IMR-90 (cell line): ENCODE data around the gene DOC2B. TPM values are rescaled to one million over a fixed set of nuclear protein-coding genes. Genes with fewer than 3 reads are reported as not detected.

Source experiments
- ATAC-seq: fragments of 200-7000 bp; cut with Tn5 transposase; 2 replicates; pipeline ENCODE4 v1.9.1; 2020; ENCODE audit warnings: low read depth, mild to moderate bottlenecking, moderate library complexity
- Bru-seq: library from RNA; stranded (reverse); fragments of 400-500 nt; gene quantifications from one replicate; lab custom pipeline; 2021; lab: Mats Ljungman, UMichigan
- BruChase-seq, 2 experiments: library from RNA; stranded (reverse); fragments of 400-500 nt; gene quantifications; one replicate each; lab custom pipeline; 2021; lab: Mats Ljungman, UMichigan
- BruUV-seq: library from RNA; stranded (reverse); fragments of 400-500 nt; replicated peaks from 2 replicates; lab custom pipeline; 2021; lab: Mats Ljungman, UMichigan
- CTCF ChIA-PET: fragments of 300-600 bp; formaldehyde crosslinking; extraction: SDS; loops from one replicate; lab custom pipeline; 2021; ENCODE audit warnings: antibody characterized with exemption; lab: Yijun Ruan, JAX
- POLR2A ChIA-PET: fragments of 300-600 bp; sonication (Branson Sonifier 250); formaldehyde crosslinking; loops from one replicate; lab custom pipeline; 2022; ENCODE audit warnings: antibody characterized with exemption; ENCODE audit not compliant: unreplicated experiment; lab: Charles Lee
- DNase-seq: peaks from one replicate; pipeline ENCODE4 v3.0.0; 2013
- H2AFZ ChIP-seq: replicated peaks from 2 replicates; pipeline ENCODE3; 2013; ENCODE audit warnings: low read length, mild to moderate bottlenecking; ENCODE audit not compliant: poor library complexity
- H2AK5ac ChIP-seq: 2 replicates; pipeline ENCODE4 v1.6.1; 2013; ENCODE audit warnings: low read depth, low read length, inconsistent platforms
- H2AK9ac ChIP-seq: replicated peaks from 2 replicates; pipeline ENCODE3; 2013; ENCODE audit warnings: mild to moderate bottlenecking, low read depth, low read length, moderate library complexity; ENCODE audit not compliant: poor library complexity
- H2BK120ac ChIP-seq: 2 replicates; pipeline ENCODE4 v1.6.1; 2013; ENCODE audit warnings: low read depth, low read length, inconsistent platforms
- H2BK15ac ChIP-seq: 3 replicates; pipeline ENCODE4 v1.6.1; 2013; ENCODE audit warnings: low read depth, low read length, inconsistent platforms
- H2BK20ac ChIP-seq: 2 replicates; pipeline ENCODE4 v1.6.1; 2013; ENCODE audit warnings: low read depth, mild to moderate bottlenecking, inconsistent platforms, low read length, moderate library complexity
- H2BK5ac ChIP-seq: 2 replicates; pipeline ENCODE4 v1.6.1; 2013; ENCODE audit warnings: mild to moderate bottlenecking, low read depth, low read length, inconsistent platforms; ENCODE audit not compliant: poor library complexity, severe bottlenecking
- H3K14ac ChIP-seq: replicated peaks from 2 replicates; pipeline ENCODE4 v1.6.1; 2013; ENCODE audit warnings: low read depth, low read length, inconsistent platforms
- H3K18ac ChIP-seq: 2 replicates; pipeline ENCODE4 v1.6.1; 2013; ENCODE audit warnings: low read depth, low read length, control low read depth
- H3K23ac ChIP-seq: 2 replicates; pipeline ENCODE4 v1.6.1; 2013; ENCODE audit warnings: low read depth, low read length, inconsistent platforms
- H3K27ac ChIP-seq: 2 replicates; pipeline ENCODE4 v1.5.1; 2013; ENCODE audit warnings: mild to moderate bottlenecking, control low read depth, low read length; ENCODE audit not compliant: insufficient read depth
- H3K27me3 ChIP-seq: 2 replicates; pipeline ENCODE4 v1.6.1; 2013; ENCODE audit warnings: low read length; ENCODE audit not compliant: control insufficient read depth, insufficient read depth
- H3K36me3 ChIP-seq: 2 replicates; pipeline ENCODE4 v1.6.1; 2013; ENCODE audit warnings: low read length, mixed read lengths; ENCODE audit not compliant: control insufficient read depth, insufficient read depth
- H3K4ac ChIP-seq: 2 replicates; pipeline ENCODE4 v1.6.1; 2013; ENCODE audit warnings: low read depth, low read length, inconsistent platforms
- H3K4me1 ChIP-seq: 2 replicates; pipeline ENCODE4 v1.6.1; 2013; ENCODE audit warnings: low read length, mixed read lengths; ENCODE audit not compliant: control insufficient read depth, insufficient read depth
- H3K4me2 ChIP-seq: 2 replicates; pipeline ENCODE4 v1.6.1; 2013; ENCODE audit warnings: low read depth, mild to moderate bottlenecking, control low read depth, low read length, moderate library complexity
- H3K4me3 ChIP-seq: 2 replicates; pipeline ENCODE4 v1.5.1; 2013; ENCODE audit warnings: low read depth, mild to moderate bottlenecking, control low read depth, low read length, moderate library complexity; ENCODE audit not compliant: insufficient read depth
- H3K56ac ChIP-seq: 2 replicates; pipeline ENCODE4 v1.6.1; 2013; ENCODE audit warnings: low read length, inconsistent platforms; ENCODE audit not compliant: insufficient read depth; ENCODE audit errors: extremely low read depth
- H3K79me1 ChIP-seq, 2 experiments: 2 replicates each; pipeline ENCODE4 v1.6.1; 2013; ENCODE audit warnings: low read length in 2 of 2, inconsistent platforms in 1 of 2, low read depth in 1 of 2
- H3K9ac ChIP-seq: 2 replicates; pipeline ENCODE4 v1.6.1; 2013; ENCODE audit warnings: low read depth, low read length, control low read depth
- H3K9me1 ChIP-seq: 2 replicates; pipeline ENCODE4 v1.6.1; 2013; ENCODE audit warnings: low read length, inconsistent platforms; ENCODE audit not compliant: insufficient read depth
- H3K9me3 ChIP-seq: 2 replicates; pipeline ENCODE4 v1.6.1; 2013; ENCODE audit warnings: low read length; ENCODE audit not compliant: control insufficient read depth, insufficient read depth
- H4K20me1 ChIP-seq: 2 replicates; pipeline ENCODE4 v1.6.1; 2013; ENCODE audit warnings: low read length, inconsistent platforms; ENCODE audit not compliant: insufficient read depth
- H4K5ac ChIP-seq: 2 replicates; pipeline ENCODE4 v1.6.1; 2013; ENCODE audit warnings: mild to moderate bottlenecking, low read depth, low read length, control low read depth
- H4K8ac ChIP-seq, 2 experiments: 2 replicates each; pipeline ENCODE4 v1.6.1; 2013; ENCODE audit warnings: low read depth in 2 of 2, low read length in 2 of 2, control low read depth in 1 of 2, inconsistent platforms in 1 of 2
- H4K91ac ChIP-seq: 2 replicates; pipeline ENCODE4 v1.6.1; 2013; ENCODE audit warnings: low read depth, low read length, inconsistent platforms; ENCODE audit not compliant: insufficient read depth
- BHLHE40 ChIP-seq: fragments of 150-350 bp; IDR thresholded peaks from 2 replicates; pipeline ENCODE4 v1.6.1; 2016; ENCODE audit warnings: mild to moderate bottlenecking, low read depth, low read length
- CEBPB ChIP-seq: IDR thresholded peaks from 2 replicates; pipeline ENCODE4 v1.6.1; 2012; ENCODE audit warnings: low read depth, low read length, improper control_type of control experiment
- FOS ChIP-seq: fragments of 150-350 bp; IDR thresholded peaks from 2 replicates; pipeline ENCODE4 v1.6.1; 2016; ENCODE audit warnings: low read depth, low read length
- MAZ ChIP-seq: IDR thresholded peaks from 2 replicates; pipeline ENCODE4 v1.6.1; 2012; ENCODE audit warnings: low read depth, mild to moderate bottlenecking, low read length, improper control_type of control experiment, moderate library complexity, borderline replicate concordance
- MXI1 ChIP-seq: IDR thresholded peaks from 2 replicates; pipeline ENCODE4 v1.6.1; 2012; ENCODE audit warnings: low read depth, mild to moderate bottlenecking, low read length, moderate library complexity, borderline replicate concordance
- RAD21 ChIP-seq: IDR thresholded peaks from 2 replicates; pipeline ENCODE4 v1.6.1; 2012; ENCODE audit warnings: low read length, improper control_type of control experiment
- WGBS, 2 experiments: methylation state at CpG; one replicate each; pipeline versions ENCODE4 v1.1.5 to v1.1.7; 2013; ENCODE audit warnings: missing lambda C conversion rate in 2 of 2; ENCODE audit not compliant: insufficient read length in 1 of 2; ENCODE audit errors: extremely low coverage in 2 of 2; 5-methylcytosine and 5-hydroxymethylcytosine counted together
- dilution Hi-C: fragments of 300-500 bp; cut with HindIII; formaldehyde crosslinking; loops from one replicate; pipeline ENCODE4 v1.14.3; 2018; ENCODE audit warnings: low sequenced_read_pairs; ENCODE audit not compliant: unreplicated experiment
- in situ Hi-C: fragments of 300-500 bp; cut with MboI; formaldehyde crosslinking; loops from 3 replicates; pipeline ENCODE4 v1.14.3; 2019; ENCODE audit warnings: low sequenced_read_pairs, inconsistent platforms, mixed read lengths
- intact Hi-C: fragments of 100-400 bp; cut with micrococcal nuclease; formaldehyde crosslinking; loops from 2 replicates; pipeline ENCODE4 v1.10.0; 2022
- long read RNA-seq: library from polyadenylated mRNA; unstranded; transcript quantifications from one replicate; pipeline ENCODE4 v2.0.0, GENCODE V29; 2021; ENCODE audit not compliant: unreplicated experiment
- polyA plus RNA-seq, 3 experiments: library from polyadenylated mRNA; depleted of rRNA; stranded (reverse); fragments of >200 nt; gene quantifications; 2 replicates each; pipeline ENCODE4 v1.2.3, GENCODE V29; 2012; ENCODE audit warnings: low replicate concordance in 1 of 3
- total RNA-seq: library from RNA; depleted of rRNA; stranded (reverse); fragments of >200 nt; gene quantifications from 2 replicates; pipeline ENCODE4 v1.2.3, GENCODE V29; 2012; rRNA removed
- TF ChIP-seq, protein P1 (sequence below): fragments of 150-350 bp; IDR thresholded peaks from 2 replicates; pipeline ENCODE4 v1.6.1; 2017; ENCODE audit warnings: mild to moderate bottlenecking, antibody characterized with exemption, low read length, low read depth

Gene DOC2B
- total RNA-seq (not detected in 2 replicates), polyA plus RNA-seq (2012; rRNA removed) (not detected in 2 replicates), Bru-seq, nascent RNA (percentile 3 among the genes with signal in this experiment), BruChase-seq, experiment 1, labeled RNA remaining after a 6-hour chase (percentile 6 among the genes with signal in this experiment), BruChase-seq, experiment 2, labeled RNA remaining after a 2-hour chase (percentile 2 among the genes with signal in this experiment)
- not detected in 2 replicates for polyA plus RNA-seq (2012; cell fraction: cytosol; rRNA removed)
- 0.01 TPM in 1 of 2 replicates, not detected in the other for polyA plus RNA-seq (2012; cell fraction: nucleus; rRNA removed; ENCODE audit: low replicate concordance)
- long read RNA-seq, result 0 reads

- DNase-seq (peak; percentile 27), ATAC-seq (peak; percentile 92)
- BruUV-seq, result no TSS peak
- POLR2A ChIA-PET, result no interaction called here
- Histone ChIP-seq H3K23ac (no peak within 1 kb of the TSS), H2BK20ac (no peak within 1 kb of the TSS), H3K36me3 (no peaks in the 10 kb centered on the region), H2BK120ac (no peak within 1 kb of the TSS), H3K14ac (no peak within 1 kb of the TSS), H4K91ac (no peak within 1 kb of the TSS), H3K9me3 (no peaks in the 10 kb centered on the region), H2BK5ac (no peak within 1 kb of the TSS), H3K18ac (no peak within 1 kb of the TSS), H2AK9ac (no peak within 1 kb of the TSS), H3K9me1 (no peaks in the 10 kb centered on the region), H2BK15ac (no peak within 1 kb of the TSS), H3K56ac (no peak within 1 kb of the TSS), H2AK5ac (no peak within 1 kb of the TSS), H4K8ac (no peak within 1 kb of the TSS), H4K5ac (no peak within 1 kb of the TSS), H2AFZ (no peak within 1 kb of the TSS), H3K4me3 (no peak within 1 kb of the TSS), H3K4ac (no peak within 1 kb of the TSS), H3K27ac (no peak within 1 kb of the TSS), H3K27me3 (peaks cover 63% of the 10 kb centered on the region), H3K4me1 (no peaks in the 10 kb centered on the region), H3K9ac (no peak within 1 kb of the TSS), H3K79me1 (no peaks in the 10 kb centered on the region), H4K20me1 (no peaks in the 10 kb centered on the region), H3K4me2 (no peak within 1 kb of the TSS; the same call in 1 of the 2 replicates)
- intact Hi-C loops (no loop called here), dilution Hi-C loops (no loop called here), in situ Hi-C loops (no loop called here)
- no peak for TF ChIP-seq BHLHE40
- TF ChIP-seq, protein P1, sequence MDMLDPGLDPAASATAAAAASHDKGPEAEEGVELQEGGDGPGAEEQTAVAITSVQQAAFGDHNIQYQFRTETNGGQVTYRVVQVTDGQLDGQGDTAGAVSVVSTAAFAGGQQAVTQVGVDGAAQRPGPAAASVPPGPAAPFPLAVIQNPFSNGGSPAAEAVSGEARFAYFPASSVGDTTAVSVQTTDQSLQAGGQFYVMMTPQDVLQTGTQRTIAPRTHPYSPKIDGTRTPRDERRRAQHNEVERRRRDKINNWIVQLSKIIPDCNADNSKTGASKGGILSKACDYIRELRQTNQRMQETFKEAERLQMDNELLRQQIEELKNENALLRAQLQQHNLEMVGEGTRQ, result no peak
- no peak for TF ChIP-seq CEBPB
- no peak for TF ChIP-seq MAZ
- TF ChIP-seq RAD21, result no peak
- no peak for TF ChIP-seq MXI1
- no peak for TF ChIP-seq FOS
- 8% methylated on average over 51 of the region's 120 CpGs; no CpG with 5 or more reads in 1 of the 2 experiments for WGBS, 2 experiments
- CTCF ChIA-PET, result no interaction called here
Measured at GRCh38 chr17:181245-182049, at the start of gene DOC2B. DOC2B (minus strand) TSS chr17:181650; CDS start chr17:181479, 171 bp downstream.
